Fibroblast of the aortic adventitia (primary cell): ENCODE measurements around the gene UBE3B. TPM values are rescaled to one million over a fixed set of nuclear protein-coding genes. Genes with fewer than 3 reads are reported as not detected.

Source experiments
- DNase-seq: peaks from one replicate; pipeline ENCODE4 v3.0.0-alpha.2; 2010; ENCODE audit warnings: low read depth
- H3K4me3 ChIP-seq: 2 replicates; pipeline ENCODE4 v1.5.1; 2011; ENCODE audit warnings: low read depth, mild to moderate bottlenecking, control low read depth, low read length, moderate library complexity
- total RNA-seq: library from RNA; depleted of rRNA; stranded (reverse); fragments of >200 nt; gene quantifications from 2 replicates; pipeline ENCODE4 v1.2.3, GENCODE V29; 2012; ENCODE audit warnings: low replicate concordance
- TF ChIP-seq, protein P1 (sequence below): IDR thresholded peaks from 2 replicates; pipeline ENCODE4 v1.5.1; 2011; ENCODE audit warnings: mild to moderate bottlenecking, low read length, control low read depth, inconsistent platforms; ENCODE audit not compliant: insufficient read depth

UBE3B gene
- total RNA-seq, 1 donor: 43.0 TPM

DNA sequence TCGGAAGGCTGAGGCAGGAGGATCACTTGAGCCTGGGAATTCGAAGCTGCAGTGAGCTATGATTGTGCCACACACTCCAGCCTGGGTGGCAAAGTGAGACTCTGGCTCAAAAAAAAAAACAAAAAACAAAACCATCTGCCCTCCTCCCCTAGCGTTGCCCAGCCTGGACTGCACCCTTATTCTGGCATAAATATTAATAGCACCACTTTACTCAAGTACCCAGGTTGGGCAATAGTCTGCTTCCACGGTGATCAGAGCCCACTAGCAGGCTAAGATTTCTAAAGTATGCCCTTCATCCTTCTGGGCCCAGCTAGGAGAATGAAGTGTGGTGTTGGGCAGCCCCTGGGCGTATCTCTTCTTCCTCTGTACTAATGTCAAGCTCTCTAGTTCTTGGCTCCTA lies 33.6 kb upstream of the UBE3B start:
- no peak for DNase-seq
- H3K4me3 ChIP-seq: no peak overlapping the region
- TF ChIP-seq, protein P1, sequence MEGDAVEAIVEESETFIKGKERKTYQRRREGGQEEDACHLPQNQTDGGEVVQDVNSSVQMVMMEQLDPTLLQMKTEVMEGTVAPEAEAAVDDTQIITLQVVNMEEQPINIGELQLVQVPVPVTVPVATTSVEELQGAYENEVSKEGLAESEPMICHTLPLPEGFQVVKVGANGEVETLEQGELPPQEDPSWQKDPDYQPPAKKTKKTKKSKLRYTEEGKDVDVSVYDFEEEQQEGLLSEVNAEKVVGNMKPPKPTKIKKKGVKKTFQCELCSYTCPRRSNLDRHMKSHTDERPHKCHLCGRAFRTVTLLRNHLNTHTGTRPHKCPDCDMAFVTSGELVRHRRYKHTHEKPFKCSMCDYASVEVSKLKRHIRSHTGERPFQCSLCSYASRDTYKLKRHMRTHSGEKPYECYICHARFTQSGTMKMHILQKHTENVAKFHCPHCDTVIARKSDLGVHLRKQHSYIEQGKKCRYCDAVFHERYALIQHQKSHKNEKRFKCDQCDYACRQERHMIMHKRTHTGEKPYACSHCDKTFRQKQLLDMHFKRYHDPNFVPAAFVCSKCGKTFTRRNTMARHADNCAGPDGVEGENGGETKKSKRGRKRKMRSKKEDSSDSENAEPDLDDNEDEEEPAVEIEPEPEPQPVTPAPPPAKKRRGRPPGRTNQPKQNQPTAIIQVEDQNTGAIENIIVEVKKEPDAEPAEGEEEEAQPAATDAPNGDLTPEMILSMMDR: no peak

DNA sequence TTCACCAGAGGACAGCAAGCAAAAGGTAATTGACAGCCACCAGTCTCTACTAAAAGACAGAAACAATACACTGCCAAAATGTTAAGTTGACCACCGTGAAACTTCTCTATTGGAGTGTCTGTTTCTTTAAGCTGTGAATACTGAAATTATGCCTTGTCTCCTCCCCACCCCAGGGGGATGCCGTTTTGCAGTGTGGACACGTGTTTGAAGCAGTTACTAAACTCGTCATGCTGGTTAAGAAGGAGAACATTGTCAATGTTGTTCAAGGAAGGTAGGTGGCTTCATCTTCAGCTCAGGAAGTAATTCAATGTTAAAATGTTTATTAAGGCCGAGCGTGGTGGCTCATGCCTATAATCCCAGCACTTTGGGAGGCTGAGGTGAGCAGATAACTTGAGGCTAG lies 33.2 kb upstream of the UBE3B start:
- H3K4me3 ChIP-seq: no peak overlapping the region
- no peak for DNase-seq
- TF ChIP-seq, protein P1: no peak

DNA sequence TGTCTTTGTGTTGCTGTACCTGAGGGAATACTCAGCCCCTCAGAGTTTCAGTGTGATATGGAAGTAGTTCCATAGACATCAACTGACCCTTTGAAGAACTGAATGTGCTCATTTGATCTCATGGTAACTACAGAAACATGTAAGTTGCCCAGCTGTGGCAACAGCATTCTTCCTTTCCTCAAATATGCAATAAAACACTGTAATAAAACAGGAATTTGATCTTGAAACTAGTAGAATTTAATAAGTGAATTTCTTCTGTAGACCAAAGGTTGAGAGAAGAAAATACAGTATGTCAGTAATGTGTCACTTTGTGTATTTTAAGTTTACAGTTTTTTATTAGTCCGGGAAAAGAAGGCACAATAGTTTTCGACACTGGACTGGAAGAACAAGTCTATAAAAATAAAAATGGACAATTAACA lies 32.2 kb upstream of the UBE3B start:
- no peak overlapping the region for H3K4me3 ChIP-seq
- DNase-seq: no peak
- TF ChIP-seq, protein P1: no peak

DNA sequence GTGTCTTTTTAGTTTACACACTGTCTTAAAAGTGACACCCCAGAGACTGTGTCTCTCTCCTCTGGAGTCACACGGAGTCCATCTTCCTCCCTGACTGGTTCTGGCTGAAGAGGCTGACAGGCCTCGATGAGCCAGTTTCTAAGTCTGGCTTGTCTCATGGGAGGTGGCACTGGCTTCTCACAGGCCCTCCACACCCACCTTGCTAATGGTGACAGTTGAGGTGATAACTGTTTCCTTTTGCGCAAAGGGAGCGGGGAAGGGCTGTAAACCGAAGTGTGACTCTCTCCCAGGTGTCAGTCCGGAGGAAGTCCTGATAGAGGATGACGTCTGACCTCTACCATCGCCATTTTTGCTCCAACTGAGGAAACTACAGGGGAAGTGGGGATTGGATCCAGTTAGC lies 30.6 kb upstream of the UBE3B start:
- no peak for DNase-seq
- TF ChIP-seq, protein P1: no peak
- no peak overlapping the region for H3K4me3 ChIP-seq

DNA sequence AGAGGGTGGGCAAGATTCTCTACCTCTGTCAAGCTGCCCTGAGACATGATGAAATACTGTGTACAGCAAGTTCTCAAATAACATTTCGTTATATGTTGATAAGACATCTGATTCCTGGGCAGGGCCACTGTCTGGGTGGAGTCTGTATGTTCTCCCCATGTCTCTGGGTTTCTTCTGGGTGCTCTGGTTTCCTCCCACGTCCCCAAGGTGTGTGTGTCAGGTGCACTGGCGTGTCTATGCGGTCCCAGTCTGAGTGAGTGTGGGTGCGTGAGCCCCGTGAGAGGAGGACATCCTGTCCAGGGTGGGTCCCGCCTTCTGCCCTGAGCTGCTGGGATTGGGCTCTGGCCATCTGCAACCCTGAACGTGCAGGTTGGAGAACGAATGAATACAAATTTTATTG lies 30.0 kb upstream of the UBE3B start:
- DNase-seq: no peak
- H3K4me3 ChIP-seq: no peak overlapping the region
- TF ChIP-seq, protein P1: no peak

DNA sequence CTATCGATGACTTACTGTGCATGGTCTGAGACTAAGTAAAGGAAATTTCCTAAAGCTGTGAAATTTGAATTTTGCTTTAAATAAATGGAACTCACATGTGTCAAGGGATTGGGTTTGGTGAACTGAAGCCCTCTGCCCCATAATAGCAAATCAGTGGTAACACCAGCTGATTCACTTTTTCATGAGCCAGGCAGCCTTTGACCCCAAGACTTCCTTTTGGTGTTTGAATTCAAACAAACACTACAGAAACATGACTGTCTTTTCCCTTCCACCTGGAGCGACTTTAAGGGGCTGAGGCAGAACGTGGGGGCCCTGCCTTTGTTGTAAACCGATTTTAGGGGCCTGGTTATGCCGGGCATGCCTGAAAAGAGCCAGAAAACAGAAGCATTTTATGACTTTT lies 29.2 kb upstream of the UBE3B start:
- no peak for DNase-seq
- TF ChIP-seq, protein P1: no peak

DNA sequence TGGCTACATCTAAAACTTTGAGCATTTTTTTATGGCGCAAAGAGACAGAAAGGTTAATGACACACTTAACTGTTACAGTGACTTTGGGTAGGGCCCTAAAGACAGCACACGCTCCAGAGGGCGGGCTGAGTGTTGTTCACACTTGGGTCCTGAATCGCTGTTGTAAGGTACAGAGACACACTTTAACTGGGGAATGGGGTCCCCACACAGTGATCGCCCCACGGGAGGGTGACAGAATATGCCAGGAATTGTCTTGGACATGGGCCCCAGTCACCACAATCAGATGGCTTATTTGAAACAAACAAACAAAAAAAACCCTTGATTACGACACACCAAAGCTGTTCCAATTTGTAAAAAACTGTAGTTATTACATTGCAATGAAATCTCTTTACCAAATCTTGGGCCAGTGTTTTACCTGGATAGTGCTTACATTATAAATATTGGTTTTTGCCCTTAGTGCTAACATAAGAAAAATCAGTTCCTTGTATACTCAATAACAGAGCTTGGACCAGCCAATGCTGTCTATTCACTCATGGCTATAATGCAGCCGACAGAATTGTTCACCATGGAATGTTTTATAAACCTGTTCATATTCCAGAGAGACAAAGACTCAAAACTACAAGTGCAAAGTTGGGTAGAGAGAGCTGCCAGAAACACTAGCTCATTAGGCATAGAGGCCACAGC lies 28.6 kb upstream of the UBE3B start:
- no peak overlapping the region for H3K4me3 ChIP-seq
- TF ChIP-seq, protein P1: no peak
- peak; percentile 23 for DNase-seq

More for the DNA sequence above, 29.2 kb upstream of the UBE3B start:
- no peak overlapping the region for H3K4me3 ChIP-seq
